K562 (cell line): Measurements from ENCODE around the gene CCDC28B. TPM values are rescaled to one million over a fixed set of nuclear protein-coding genes. Genes with fewer than 3 reads are reported as not detected.

Experiments
- ATAC-seq: fragments of 200-7000 bp; cut with Tn5 transposase; 3 replicates; pipeline ENCODE4 v1.9.1; 2020; ENCODE audit warnings: moderate library complexity
- BruUV-seq: library from RNA; stranded (reverse); fragments of 400-500 nt; replicated peaks from 2 replicates; lab custom pipeline; 2021; lab: Mats Ljungman, UMichigan
- CTCF ChIA-PET: fragments of 300-600 bp; formaldehyde crosslinking; extraction: SDS; loops from one replicate; lab custom pipeline; 2021; ENCODE audit warnings: low intra/inter-chr PET ratio; lab: Yijun Ruan, JAX
- POLR2A ChIA-PET: fragments of 300-600, 350-650 bp; sonication (Branson Sonifier 250); formaldehyde crosslinking; extraction: SDS; loops from one replicate; lab custom pipeline; 2021; ENCODE audit warnings: antibody characterized with exemption, inconsistent platforms; lab: Yijun Ruan, JAX
- DNase-seq, 4 experiments: peaks; one replicate each; pipeline versions ENCODE4 v3.0.0 to v3.0.0-alpha.2; 2011 to 2018; ENCODE audit warnings: low spot score in 3 of 4, mixed read lengths in 3 of 4; ENCODE audit errors: extremely low read depth in 1 of 4
- FAIRE-seq: peaks from 2 replicates; lab custom pipeline; 2011; peaks lifted over from hg19 to GRCh38; lab: Jason Lieb, UNC
- H2AFZ ChIP-seq: 2 replicates; pipeline ENCODE4 v1.6.0; 2011; ENCODE audit warnings: low read depth, low read length, control low read depth, inconsistent platforms
- H3K27ac ChIP-seq: fragments of 200-600 bp; 3 replicates; pipeline ENCODE4 v1.8.0; 2011; ENCODE audit warnings: low read depth, mild to moderate bottlenecking, control low read depth, inconsistent platforms, low read length, moderate library complexity, mixed read lengths; ENCODE audit errors: extremely low read depth
- H3K27me3 ChIP-seq, 2 experiments: fragments of 300-600 bp in 1 of 2; 2 replicates in 1 of 2; 3 replicates in 1 of 2; pipeline versions ENCODE4 v1.6.0 to v1.8.0; 2011; ENCODE audit warnings: inconsistent platforms in 2 of 2, low read length in 2 of 2, mild to moderate bottlenecking in 1 of 2, mixed read lengths in 1 of 2, moderate library complexity in 1 of 2; ENCODE audit not compliant: control insufficient read depth in 2 of 2, insufficient read depth in 2 of 2
- H3K36me3 ChIP-seq: fragments of 300-600 bp; 3 replicates; pipeline ENCODE4 v1.8.0; 2011; ENCODE audit warnings: mild to moderate bottlenecking, low read length, inconsistent platforms; ENCODE audit not compliant: control insufficient read depth, insufficient read depth
- H3K4me1 ChIP-seq, 2 experiments: fragments of 200-600 bp in 1 of 2; replicated peaks in 1 of 2; 2 replicates in 1 of 2; 3 replicates in 1 of 2; pipeline versions ENCODE4 v1.5.1 to v1.8.0; 2011; ENCODE audit warnings: inconsistent platforms in 2 of 2, low read length in 2 of 2, mild to moderate bottlenecking in 1 of 2, mixed read lengths in 1 of 2, moderate library complexity in 1 of 2; ENCODE audit not compliant: control insufficient read depth in 2 of 2, insufficient read depth in 2 of 2
- H3K4me2 ChIP-seq: 2 replicates; pipeline ENCODE4 v1.6.1; 2011; ENCODE audit warnings: low read length, control low read depth, inconsistent platforms, mixed read lengths; ENCODE audit not compliant: insufficient read depth
- H3K4me3 ChIP-seq: fragments of 200-600 bp; sonication (generic), shearing (Covaris generic); 2 replicates; pipeline ENCODE4 v1.5.1; 2016; ENCODE audit warnings: control low read depth, inconsistent platforms
- H3K79me2 ChIP-seq: fragments of 200-600 bp; 3 replicates; pipeline ENCODE4 v1.8.0; 2011; ENCODE audit warnings: low read length, inconsistent platforms; ENCODE audit not compliant: control insufficient read depth, insufficient read depth
- H3K9ac ChIP-seq, 2 experiments: 2 replicates each; pipeline versions ENCODE4 v1.6.0 to v1.6.1; 2011; ENCODE audit warnings: low read depth in 2 of 2, low read length in 2 of 2, control low read depth in 1 of 2, inconsistent platforms in 1 of 2, mild to moderate bottlenecking in 1 of 2, mixed read lengths in 1 of 2; ENCODE audit not compliant: insufficient read depth in 1 of 2
- H3K9me1 ChIP-seq: one replicate; pipeline ENCODE4 v1.6.0; 2011; ENCODE audit warnings: inconsistent platforms, mild to moderate bottlenecking, low read length, moderate library complexity; ENCODE audit not compliant: control insufficient read depth, insufficient read depth
- H3K9me3 ChIP-seq: replicated peaks from 2 replicates; pipeline ENCODE4 v1.5.1; 2011; ENCODE audit warnings: low read depth, low read length, inconsistent platforms; ENCODE audit not compliant: control insufficient read depth, insufficient read depth
- H4K20me1 ChIP-seq: replicated peaks from 2 replicates; pipeline ENCODE4 v1.6.1; 2011; ENCODE audit warnings: low read length, inconsistent platforms, mixed read lengths; ENCODE audit not compliant: control insufficient read depth, insufficient read depth
- ELK3 ChIP-seq: fragments of 450-650 bp; formaldehyde crosslinking; IDR thresholded peaks from 2 replicates; pipeline ENCODE4 v1.4.0; 2020; ENCODE audit warnings: mild to moderate bottlenecking
- FOXJ2 ChIP-seq: fragments of 200-800 bp; sonication (Bioruptor generic); IDR thresholded peaks from 2 replicates; pipeline ENCODE4 v1.6.1; 2016; ENCODE audit warnings: missing genetic modification characterization, missing compliant biosample characterization
- FOXO4 ChIP-seq: fragments of 450-650 bp; formaldehyde crosslinking; IDR thresholded peaks from 2 replicates; pipeline ENCODE4 v1.4.0; 2020; ENCODE audit warnings: mild to moderate bottlenecking, moderate library complexity
- TSHZ1 ChIP-seq: fragments of 250-450 bp; sonication (Bioruptor Pico); IDR thresholded peaks from 2 replicates; pipeline ENCODE4 v1.4.0; 2020; ENCODE audit warnings: mild to moderate bottlenecking, moderate library complexity
- ZFP91 ChIP-seq: sonication (generic); formaldehyde crosslinking; IDR thresholded peaks from 2 replicates; pipeline ENCODE4 v1.8.0; 2022; ENCODE audit warnings: mild to moderate bottlenecking, missing genetic modification reagents
- ZKSCAN8 ChIP-seq: fragments of 200-800 bp; sonication (Bioruptor generic); IDR thresholded peaks from 2 replicates; pipeline ENCODE4 v1.6.1; 2016; ENCODE audit warnings: missing genetic modification characterization, missing compliant biosample characterization
- ZNF197 ChIP-seq: fragments of 200-800 bp; sonication (Bioruptor generic); IDR thresholded peaks from 2 replicates; pipeline ENCODE4 v1.6.1; 2016; ENCODE audit warnings: low read depth, missing genetic modification characterization, missing compliant biosample characterization
- ZNF384 ChIP-seq: IDR thresholded peaks from 2 replicates; pipeline ENCODE4 v1.6.1; 2012; ENCODE audit warnings: low read depth, low read length, improper control_type of control experiment
- WGBS: fragments of 100-300 bp; shearing (Covaris generic); methylation state at CpG from one replicate; pipeline ENCODE4 v1.1.6; 2016; ENCODE audit warnings: low coverage, mixed read lengths; ENCODE audit not compliant: insufficient coverage; ENCODE audit errors: missing lambda C conversion rate; 5-methylcytosine and 5-hydroxymethylcytosine counted together
- in situ Hi-C: fragments of 300-500 bp; cut with MboI; formaldehyde crosslinking; loops from 4 replicates; pipeline ENCODE4 v1.15.0; 2018; ENCODE audit warnings: inconsistent platforms, mixed read lengths
- intact Hi-C: fragments of 100-400 bp; cut with micrococcal nuclease; formaldehyde crosslinking; loops from 2 replicates; pipeline ENCODE4 v1.14.2; 2022
- polyA plus RNA-seq, 8 experiments: library from polyadenylated mRNA; depleted of rRNA in 4 of 8; stranded (reverse) in 5 of 8; unstranded in 3 of 8; fragments of >200 nt; fragmentation: Nextera tagmentation in 2 of 8; fragmentation: Illumina TruSeq in 1 of 8; extraction: Ambion mirVana in 2 of 8; extraction: Trizol in 1 of 8; gene quantifications; 2 replicates each; pipeline versions ENCODE4 v1.2.1 to v1.2.3, GENCODE V29; 2011 to 2014; ENCODE audit warnings: inconsistent platforms in 1 of 8, missing spikeins in 1 of 8
- total RNA-seq, 7 experiments: library from RNA; depleted of rRNA in 6 of 7; stranded (reverse); fragments of >200 nt in 6 of 7; fragmentation: Illumina TruSeq in 2 of 7; extraction: Trizol in 2 of 7; gene quantifications; 2 replicates each; pipeline versions ENCODE4 v1.2.1 to v1.2.3, GENCODE V29; 2011 to 2021; ENCODE audit warnings: low replicate concordance in 1 of 7

CCDC28B gene
- total and polyA plus RNA-seq, 9 of the 15 experiments (the other 6 are each of a cell fraction or from before 2014, with no cell fraction given), result 5.7 to 54.5 (median 31.7) TPM

- no peak for TF ChIP-seq TSHZ1 (CRISPR knock-in tag)
- TF ChIP-seq, all 486 proteins: peak for 0
Observed at GRCh38 chr1:32172621-32173245, 27.7 kb upstream of the CCDC28B start (continued).

GRCh38 chr1:32178380-32179192 lies 21.8 kb upstream of the CCDC28B start:
- POLR2A ChIA-PET, result interaction anchor here (0.6 to 11.6 kb wide), 28 partner anchors 9 to 1991 kb away, joined by 3 to 201 read pairs (median 4); partner anchors contain the start of genes CCDC28B, KPNA6 and MARCKSL1
- in situ Hi-C loops (no loop called here), intact Hi-C loops (loop anchor here (2.0 to 5.0 kb wide), 2 partner anchors 71 to 106 kb away; partner anchors contain the start of genes KPNA6 and TMEM39B)
- Histone ChIP-seq H3K36me3 (peaks cover 35% of the 10 kb centered on the region), H4K20me1 (no peaks in the 10 kb centered on the region; the same call in 1 of the 2 replicates), H3K9me1 (no peaks in the 10 kb centered on the region), H3K9ac (peak overlapping the region; percentile 94 to 97; a peak in 3 of 4 replicates), H2AFZ (peak overlapping the region; percentile 97), H3K79me2 (peaks cover 39% of the 10 kb centered on the region), H3K9me3 (no peaks in the 10 kb centered on the region), H3K27ac (peak overlapping the region; percentile 89), H3K4me3 (no peak overlapping the region), H3K4me1 (peaks cover 25 to 30% of the 10 kb centered on the region in 2 experiments), H3K4me2 (peak overlapping the region; percentile 92), H3K27me3 (no peaks in the 10 kb centered on the region)
- FAIRE-seq (peak; percentile 49), DNase-seq (no peak), ATAC-seq (no peak)
- WGBS, result 46% methylated on average over 7 of the region's 7 CpGs
- no TSS peak for BruUV-seq
- CTCF ChIA-PET, result interaction anchor here (0.6 to 1.2 kb wide), 2 partner anchors 35 to 48 kb away, joined by 3 read pairs; no protein-coding TSS in a partner anchor
- TF ChIP-seq ZNF384 (no peak), ZKSCAN8 (CRISPR knock-in tag) (no peak), FOXO4 (CRISPR knock-in tag) (no peak), ZFP91 (no peak), ELK3 (CRISPR knock-in tag) (no peak), ZNF197 (CRISPR knock-in tag) (0 out of 2 replicates have a peak, but pooled peaks have one; percentile 7), FOXJ2 (tag) (0 out of 2 replicates have a peak, but pooled peaks have one; percentile 5)
